ENCODE measurements around the gene DOCK10.

- no peak for TF ChIP-seq POLR2AphosphoS5 (IDR thresholded peaks at IDR 0.05; ENCODE audit: insufficient read depth in 1 of 2, low read depth in 1 of 2)
- TF ChIP-seq, protein P1, sequence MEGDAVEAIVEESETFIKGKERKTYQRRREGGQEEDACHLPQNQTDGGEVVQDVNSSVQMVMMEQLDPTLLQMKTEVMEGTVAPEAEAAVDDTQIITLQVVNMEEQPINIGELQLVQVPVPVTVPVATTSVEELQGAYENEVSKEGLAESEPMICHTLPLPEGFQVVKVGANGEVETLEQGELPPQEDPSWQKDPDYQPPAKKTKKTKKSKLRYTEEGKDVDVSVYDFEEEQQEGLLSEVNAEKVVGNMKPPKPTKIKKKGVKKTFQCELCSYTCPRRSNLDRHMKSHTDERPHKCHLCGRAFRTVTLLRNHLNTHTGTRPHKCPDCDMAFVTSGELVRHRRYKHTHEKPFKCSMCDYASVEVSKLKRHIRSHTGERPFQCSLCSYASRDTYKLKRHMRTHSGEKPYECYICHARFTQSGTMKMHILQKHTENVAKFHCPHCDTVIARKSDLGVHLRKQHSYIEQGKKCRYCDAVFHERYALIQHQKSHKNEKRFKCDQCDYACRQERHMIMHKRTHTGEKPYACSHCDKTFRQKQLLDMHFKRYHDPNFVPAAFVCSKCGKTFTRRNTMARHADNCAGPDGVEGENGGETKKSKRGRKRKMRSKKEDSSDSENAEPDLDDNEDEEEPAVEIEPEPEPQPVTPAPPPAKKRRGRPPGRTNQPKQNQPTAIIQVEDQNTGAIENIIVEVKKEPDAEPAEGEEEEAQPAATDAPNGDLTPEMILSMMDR (IDR thresholded peaks at IDR 0.05) = no peak
- TF ChIP-seq POLR2A (IDR thresholded peaks at IDR 0.05) = no peak
Observed at GRCh38 chr2:224927646-224928173, 114.6 kb downstream of the DOCK10 start.

All from vagina (tissue), 2 donors.